Activated CD8-positive, alpha-beta memory T cell treated with anti-CD3 and anti-CD28 coated beads, Interleukin-2, amount 50 U/mL, for 1 hour (primary cell): ENCODE data around the gene SH3PXD2A.

ENCODE experiments used
- DNase-seq: peaks from one replicate; pipeline ENCODE4 v3.0.0-alpha.2; 2020; ENCODE audit errors: extremely low read depth

Gene SH3PXD2A

DNA sequence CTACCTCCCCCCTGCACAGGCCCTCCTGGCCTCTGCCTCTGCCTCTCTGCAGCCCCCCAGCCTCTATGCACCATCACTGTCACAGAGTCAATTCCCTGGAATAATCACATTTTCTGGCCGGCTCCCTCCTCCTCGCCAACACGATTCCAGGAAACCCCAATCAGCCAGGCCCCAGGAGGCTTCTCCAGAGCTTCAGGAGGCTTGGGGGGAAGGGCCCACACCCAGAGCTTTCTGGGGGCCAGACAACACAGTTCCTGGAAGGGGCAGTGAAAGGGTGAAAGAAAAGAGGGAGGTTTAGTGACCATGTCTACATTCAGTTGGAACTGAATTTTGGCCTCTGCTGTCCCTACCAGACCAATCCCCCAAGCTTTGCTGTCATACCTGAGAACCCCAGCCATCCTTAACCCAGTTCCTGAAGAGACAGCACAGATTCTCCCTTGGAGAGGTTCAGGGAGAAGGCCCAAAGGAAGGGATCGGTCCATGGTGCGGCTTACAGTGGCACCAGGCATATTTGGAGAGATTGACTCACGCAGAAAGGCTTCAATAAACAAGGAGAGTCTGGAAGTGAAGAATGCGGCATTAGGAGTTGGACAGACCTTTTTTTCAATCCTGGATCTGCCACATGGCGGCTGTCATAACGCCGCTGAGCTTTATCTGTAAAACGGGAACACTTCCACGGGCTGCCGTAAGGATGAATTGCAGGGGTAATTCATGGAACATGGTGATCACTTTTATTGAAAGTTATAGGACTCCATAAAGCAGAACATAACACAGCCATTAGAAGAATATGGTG is 272.8 kb downstream of the SH3PXD2A start:
- no peak for DNase-seq

DNA sequence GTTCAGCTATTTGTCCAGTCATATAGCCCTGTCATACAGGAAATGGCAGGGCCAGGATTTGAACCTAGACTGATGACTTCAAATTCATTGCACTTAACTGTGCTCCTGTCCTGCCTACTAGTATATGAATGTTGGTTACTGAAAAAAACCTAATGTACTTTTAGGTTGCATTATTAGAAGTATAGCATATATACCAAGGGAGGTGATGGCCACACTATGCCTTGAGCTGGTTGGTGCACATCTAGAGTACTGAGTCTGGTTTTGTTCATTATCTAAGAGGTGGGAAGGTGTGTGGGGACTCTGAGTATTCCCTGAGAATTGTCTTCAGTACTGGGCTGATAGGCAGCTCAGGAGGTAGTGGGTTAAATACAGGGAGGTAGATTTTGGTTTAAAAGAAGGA is 273.9 kb downstream of the SH3PXD2A start:
- no peak for DNase-seq

DNA sequence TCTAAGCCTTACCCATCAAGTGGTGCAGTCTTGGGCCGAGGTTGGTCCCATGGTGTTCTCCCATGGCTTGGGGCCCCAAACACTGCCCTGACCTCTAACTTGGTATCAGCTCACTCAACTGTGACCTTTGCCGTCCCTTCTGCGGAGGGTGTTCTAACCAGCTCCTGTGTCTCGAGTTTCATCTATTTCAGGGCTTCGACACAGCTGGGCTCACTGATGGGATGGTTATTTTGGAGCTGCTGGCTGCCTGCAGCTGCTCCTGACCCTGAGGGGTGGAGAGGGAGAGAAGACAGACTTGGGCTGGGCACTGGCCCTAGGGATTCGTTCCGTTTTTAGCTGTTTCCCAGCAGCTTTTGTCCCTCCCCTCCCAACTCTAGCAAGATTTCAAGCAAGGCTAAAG is 274.9 kb downstream of the SH3PXD2A start:
- no peak for DNase-seq

DNA sequence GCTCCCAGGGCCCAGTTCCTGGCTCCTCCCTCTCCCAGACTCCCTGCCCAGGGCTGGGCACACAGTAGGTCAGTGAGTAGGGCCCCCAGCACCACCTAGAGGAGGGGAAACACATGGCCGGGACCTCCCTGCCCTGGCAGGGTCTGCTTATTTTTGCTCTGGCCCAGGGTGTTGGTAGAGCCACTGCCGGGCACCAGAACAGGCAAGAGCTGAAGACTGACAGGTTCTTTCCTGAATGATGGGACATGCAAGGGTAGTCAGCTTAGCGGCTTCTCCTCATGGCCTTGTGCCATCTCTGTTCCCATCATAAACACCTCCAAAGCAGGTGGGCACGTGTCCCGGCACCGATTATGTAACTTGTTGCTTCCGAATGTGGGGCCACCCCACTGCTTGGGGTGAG is 275.4 kb downstream of the SH3PXD2A start:
- DNase-seq, result no peak

DNA sequence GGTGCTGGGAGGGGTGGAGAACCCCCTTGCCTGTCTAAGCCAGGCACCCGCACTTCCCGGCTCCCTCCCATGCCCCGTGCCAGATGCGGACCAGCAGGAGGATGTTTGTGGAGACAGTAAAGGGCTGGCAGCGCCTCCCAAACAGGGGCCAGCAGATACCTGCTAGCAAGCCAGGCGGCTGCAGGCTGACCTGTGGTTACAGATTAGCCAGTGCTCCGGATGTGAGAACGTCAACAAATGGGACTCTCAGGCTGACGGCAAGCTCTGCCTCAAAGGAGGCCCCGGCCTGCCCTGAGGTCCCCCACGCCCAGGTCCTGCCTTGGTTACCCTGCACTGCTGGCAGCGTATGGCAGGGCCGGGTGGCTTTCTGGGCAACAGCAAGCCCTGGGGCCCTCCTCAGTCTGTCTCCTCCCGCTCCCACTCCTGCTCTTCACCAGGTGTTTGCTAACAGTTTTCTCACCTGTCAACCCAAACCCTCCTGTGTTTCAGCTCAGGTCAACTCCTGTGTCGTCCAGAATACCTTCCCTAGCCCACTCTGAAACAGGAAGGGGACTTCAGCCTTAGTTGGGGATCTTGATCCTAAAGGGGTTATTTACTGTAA is 276.5 kb downstream of the SH3PXD2A start:
- DNase-seq, result no peak

DNA sequence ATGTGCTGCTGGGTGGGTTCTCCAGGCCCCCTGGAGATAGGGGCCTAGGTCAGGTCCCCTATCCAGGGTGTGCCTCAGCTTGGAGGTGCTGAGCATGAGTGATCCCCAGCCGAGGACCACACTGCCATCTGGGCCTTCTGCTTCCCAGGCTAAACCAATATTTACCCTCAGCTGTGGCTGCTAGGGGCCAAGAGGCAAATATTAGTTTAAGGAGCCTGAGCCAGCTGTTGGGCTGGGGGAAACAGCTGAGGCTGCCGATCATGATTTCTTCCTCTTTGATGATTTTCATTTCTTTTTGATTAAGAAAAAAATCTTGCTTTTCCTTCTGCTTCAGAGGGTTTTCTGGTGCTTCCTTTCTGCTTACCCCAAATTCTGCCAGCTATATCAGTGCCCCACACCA is 278.5 kb downstream of the SH3PXD2A start:
- DNase-seq, result no peak

DNA sequence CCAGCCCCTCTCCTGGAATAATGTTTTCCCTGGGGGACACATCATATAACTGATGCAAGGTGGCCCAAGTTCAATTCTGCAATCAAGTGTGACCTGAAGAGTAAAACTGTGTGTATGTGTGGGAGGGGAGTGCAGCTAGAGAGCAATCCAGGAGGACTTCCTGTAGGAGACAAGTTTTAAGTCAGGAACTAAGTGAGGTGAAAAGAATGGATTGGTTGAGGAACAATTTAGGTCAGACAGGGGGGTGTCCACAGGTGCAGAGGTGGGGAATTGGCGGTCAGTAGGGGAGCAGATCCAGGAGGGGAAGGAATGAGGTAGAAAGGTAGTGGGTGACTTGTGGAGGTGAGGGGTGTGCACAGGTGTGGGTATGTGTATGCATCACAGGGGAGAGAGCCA is 279.3 kb downstream of the SH3PXD2A start:
- no peak for DNase-seq

DNA sequence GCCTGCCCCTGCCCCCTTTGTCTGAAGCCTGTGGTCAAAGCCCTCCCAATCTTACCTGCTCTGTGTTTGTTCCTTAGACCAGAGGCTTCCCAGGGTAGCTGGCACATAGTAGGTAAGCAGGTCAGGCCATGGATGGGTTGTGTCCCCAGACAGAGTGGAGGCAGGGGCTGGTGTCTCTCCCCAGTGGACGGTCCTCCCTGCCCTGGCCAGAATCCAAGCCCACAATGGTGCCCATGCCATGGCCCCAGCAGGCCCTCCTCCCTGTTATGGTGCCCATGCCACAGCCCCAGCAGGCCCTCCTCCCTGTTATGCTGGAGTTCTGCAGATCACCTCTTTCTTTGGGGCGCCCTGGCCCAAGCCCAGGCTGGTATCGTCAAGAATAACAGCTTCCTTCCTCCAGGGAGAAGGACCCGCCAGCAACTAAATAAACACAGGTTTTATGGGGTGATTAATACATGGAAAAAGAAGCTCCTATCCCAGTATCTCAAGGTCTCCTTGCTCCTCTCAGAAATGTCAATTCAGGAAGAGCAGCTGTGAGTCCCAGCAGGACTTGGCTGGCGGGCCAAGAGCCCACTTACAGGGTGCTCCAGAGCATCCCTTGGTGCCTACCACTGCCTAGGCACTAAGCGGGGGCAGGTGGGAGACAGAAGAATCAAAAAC is 279.8 kb downstream of the SH3PXD2A start:
- DNase-seq, result no peak

DNA sequence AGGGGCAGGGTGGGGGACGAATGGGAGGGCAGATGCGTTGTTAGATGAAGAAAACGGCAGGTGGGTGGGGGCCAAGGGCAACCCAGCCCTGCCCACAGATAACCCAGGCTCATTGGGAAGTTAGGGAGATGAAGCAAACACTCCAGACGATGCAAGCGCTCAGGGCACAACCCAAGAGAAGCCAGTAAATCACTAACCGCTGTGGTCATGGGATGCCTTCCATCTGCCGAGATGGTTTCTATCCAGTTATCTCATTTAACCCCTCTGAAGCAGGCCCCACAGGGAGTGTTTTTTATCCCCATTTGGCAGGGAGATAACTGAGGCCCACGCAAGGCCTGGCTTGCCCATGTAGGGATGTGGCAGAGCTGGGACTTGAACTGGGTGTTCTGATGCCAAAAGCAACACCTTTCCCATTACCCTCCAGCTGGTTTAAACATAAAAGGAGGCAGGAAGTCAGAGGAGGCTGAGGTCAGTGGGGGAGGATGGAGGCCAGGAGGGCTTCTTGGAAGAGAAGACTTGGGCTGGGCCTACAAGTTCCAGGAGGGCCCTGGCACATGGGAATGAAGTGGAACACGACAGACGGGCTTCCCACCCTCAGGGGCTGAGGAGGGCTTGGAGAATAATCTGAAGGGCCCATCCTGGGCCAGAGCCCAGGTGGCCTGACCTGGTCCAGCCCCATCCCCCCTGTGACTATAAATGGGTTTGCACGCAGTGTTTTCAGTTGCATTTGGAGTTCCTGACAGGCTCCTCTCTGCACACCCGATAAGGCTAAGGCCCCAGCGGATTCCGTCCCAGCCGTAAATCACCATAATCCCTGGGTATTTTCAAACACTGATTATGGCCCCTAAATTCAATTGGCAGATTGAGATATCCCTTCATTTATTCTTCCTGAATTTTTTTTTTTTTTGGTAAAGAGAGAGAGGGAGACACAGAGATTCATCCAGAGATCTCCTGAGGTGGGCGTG is 281.0 kb downstream of the SH3PXD2A start:
- DNase-seq, result no peak

DNA sequence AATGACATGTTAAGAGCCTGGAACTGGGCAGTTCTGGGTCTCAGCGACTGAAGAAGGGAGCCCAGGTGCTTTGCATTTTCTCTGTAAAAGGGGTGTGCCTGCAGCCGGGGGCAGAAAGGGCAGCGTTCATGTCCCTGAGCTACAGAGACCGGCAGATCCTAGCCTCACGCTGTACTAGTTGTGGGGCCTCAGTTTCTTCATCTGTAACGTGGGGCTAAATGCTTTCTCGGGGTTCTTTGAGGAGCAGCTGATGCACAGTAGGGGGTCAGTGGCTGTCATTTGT is 282.2 kb downstream of the SH3PXD2A start:
- no peak for DNase-seq

DNA sequence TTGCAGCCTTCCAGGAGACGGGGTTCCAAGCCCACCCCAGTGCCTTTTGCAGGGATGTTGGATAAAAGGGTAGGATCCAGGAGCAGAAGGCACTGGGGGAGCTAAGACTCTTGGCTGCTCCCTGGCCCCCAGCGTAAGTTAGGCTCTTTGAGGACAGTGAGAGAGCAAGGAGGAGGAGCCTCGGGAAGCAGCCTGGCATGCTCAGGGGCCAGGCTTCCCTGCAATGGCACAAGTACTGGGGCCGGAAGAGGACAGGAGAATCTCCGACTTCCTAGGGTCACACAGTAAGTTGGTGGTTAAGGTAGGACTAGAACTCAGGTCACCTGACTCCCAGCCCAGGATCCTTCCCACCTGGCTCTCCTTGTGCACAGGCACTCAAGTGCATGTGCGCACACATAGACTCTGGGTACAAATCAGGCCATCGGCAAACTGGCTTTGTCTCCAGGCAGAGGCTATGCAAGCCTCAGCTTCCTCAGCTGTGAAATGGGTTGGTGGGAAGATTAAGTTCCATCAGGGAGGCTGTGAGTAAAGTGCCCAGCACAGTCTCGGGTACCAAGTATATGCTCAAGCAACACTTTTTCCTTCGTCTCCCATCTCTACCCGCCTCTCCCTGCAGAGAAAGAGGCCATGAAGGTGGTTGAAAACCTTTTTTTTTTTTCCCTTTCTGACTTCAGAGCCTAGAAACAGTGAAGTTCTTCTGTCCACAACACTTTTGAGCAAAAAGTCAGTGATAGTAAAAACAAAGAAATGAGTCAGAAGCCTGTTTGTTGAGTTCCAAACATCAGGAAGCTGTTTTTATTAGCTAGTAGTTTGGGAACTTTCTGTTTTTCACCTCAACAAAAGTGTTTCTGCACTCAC is 282.8 kb downstream of the SH3PXD2A start:
- DNase-seq, result no peak

DNA sequence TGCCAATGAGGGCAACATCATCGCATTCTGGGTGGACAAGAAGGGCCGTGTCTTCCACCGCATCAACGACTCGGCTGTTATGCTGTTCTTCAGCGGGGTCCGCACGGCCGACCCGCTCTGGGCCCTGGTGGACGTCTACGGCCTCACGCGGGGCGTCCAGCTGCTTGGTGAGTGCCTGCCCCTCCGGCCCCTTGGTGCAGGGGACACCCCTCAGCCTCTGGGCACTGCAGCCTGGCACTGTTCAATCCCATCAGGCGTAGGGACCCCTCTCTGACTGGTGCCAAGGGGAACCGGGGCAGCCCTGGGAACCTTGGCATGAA is 283.8 kb downstream of the SH3PXD2A start:
- no peak for DNase-seq

DNA sequence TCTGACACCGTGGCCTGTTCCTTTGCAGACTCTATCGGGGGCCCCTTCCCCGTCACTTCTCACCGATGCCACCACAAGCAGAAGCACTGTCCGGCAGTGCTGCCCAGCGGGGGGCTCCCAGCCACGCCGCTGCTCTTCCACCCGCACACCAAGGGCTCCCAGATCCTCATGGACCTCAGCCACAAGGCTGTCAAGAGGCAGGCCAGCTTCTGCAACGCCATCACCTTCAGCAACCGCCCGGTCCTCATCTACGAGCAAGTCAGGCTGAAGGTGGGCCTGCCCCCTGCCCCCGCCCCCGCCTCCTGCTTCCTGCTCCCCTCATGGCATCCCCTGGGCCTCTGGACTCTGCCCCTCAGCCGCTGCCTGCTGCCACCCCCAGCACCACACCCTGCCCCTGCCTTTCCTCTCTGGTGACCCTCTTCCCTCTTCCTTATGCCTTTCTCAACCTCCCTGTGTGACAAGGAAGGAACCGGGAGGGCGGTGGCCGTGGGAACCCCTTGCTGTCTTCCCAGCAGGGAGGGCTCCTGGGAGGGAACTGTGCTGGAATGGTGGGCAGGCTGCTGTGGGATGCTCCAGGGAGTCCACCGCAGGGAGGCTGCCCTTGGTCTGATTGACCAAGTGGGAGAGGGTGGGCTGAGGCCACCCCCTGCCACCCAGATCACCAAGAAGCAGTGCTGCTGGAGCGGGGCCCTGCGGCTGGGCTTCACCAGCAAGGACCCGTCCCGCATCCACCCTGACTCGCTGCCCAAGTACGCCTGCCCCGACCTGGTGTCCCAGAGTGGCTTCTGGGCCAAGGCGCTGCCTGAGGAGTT is 284.3 kb downstream of the SH3PXD2A start:
- DNase-seq, result no peak

DNA sequence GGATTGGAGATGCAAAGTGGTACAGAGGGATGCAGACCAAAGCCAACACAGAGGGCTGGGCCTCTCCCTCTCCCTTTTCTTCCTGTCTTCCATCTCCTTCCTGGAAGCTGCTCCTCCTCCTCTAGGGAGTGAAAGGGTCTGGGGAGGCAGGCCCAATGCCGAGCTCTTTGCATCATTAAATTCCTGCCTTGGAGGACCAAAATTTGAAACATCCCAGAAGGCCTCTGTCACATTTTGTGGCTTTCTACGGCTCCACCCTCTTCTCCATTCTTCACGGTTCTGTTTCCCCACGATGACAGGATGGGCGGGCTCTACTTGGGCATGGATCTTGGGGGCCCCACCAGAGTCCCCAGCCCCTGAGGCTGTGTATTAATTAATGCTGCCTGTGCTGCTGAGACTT is 285.5 kb downstream of the SH3PXD2A start:
- DNase-seq, result no peak

DNA sequence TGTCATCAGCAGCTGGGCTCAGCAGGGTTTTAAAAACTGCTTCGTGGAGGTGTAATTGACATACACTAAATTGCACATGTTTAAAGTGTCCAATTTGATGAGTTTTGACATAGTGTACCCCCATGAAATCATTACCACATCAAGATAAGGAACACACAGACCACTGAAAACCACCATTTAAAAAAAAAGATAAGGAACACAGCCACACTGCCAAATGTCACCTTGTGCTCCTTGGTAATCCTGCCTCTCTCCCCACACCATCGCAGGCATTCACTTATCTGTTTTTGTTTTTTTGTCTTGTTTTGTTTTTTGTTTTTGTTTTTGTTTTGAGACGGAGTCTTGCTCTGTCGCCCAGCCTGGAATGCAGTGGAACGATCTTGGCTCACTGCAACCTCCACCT is 286.9 kb downstream of the SH3PXD2A start:
- DNase-seq, result no peak

DNA sequence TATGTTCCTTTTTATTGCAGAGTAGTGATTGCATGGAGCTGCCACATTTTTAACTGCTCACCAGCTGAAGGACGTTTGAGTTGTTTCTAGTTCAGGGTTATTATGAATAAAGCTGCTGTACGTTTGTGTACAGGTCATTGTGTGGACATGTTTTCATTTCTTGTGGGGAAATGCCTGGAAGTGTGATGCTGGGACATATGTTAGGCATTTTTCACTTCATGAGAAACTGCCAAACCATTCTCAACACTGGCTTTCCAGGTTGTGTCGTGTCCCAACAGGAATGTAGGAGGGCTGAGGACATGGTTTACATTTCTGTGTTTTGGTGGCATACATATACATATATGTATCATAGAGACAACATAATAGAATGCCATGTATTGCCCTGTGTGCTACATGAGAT is 288.8 kb downstream of the SH3PXD2A start:
- DNase-seq, result no peak

DNA sequence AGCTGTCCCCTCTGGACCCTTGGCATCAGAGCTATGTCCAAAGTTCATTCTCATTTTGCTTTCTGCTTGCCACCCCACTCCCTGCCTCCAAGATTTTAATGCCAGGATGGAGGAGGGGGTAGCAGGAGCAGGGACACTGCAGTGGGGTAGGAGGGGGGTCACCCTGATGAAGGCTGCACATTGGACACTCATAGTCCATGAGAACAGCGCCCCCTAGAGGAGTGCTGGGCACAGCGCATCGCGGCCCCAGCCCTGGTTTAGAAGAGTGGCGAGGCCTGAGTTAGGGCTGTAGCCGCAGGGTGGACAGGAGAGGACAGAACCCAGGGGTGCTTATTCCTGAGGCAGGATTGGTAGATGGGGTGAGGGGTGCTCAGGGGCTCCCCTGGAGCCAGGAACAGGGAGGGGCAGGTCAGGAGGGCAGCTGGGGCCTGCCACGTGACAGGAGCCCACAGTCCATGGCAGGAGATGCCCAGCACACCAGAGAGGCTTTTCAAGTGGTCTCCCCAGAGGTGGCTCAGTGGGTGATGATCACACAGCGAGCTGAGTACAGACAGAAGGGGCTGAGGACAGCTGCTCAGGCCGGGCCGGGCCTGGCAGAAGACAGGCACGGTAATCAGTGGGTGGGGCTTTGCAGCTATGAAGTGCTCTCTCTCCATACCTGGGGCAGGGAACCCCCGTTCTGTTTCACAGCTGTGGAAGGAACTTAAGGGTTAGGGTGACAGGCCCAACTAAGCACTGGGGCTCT is 290.4 kb downstream of the SH3PXD2A start:
- DNase-seq, result no peak

DNA sequence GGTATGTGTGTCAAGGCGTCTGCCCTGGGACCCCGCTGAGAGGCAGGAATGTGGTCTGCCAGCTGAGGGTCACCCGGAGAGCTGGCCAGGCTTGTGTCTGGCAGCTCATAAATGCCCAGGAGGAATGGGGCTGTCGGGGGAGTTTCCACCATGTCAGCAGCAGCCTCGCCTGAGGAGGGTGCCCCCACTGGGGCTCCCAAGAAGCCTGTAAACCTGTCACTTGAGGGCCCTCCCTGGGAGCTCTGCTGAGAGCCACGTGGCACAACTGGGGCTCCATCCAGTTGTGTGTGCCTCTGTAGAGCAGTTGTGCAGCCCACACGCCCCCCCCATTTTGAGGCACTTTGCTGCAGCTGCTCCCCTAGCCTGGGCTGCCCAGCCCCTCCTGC is 291.3 kb downstream of the SH3PXD2A start:
- no peak for DNase-seq

DNA sequence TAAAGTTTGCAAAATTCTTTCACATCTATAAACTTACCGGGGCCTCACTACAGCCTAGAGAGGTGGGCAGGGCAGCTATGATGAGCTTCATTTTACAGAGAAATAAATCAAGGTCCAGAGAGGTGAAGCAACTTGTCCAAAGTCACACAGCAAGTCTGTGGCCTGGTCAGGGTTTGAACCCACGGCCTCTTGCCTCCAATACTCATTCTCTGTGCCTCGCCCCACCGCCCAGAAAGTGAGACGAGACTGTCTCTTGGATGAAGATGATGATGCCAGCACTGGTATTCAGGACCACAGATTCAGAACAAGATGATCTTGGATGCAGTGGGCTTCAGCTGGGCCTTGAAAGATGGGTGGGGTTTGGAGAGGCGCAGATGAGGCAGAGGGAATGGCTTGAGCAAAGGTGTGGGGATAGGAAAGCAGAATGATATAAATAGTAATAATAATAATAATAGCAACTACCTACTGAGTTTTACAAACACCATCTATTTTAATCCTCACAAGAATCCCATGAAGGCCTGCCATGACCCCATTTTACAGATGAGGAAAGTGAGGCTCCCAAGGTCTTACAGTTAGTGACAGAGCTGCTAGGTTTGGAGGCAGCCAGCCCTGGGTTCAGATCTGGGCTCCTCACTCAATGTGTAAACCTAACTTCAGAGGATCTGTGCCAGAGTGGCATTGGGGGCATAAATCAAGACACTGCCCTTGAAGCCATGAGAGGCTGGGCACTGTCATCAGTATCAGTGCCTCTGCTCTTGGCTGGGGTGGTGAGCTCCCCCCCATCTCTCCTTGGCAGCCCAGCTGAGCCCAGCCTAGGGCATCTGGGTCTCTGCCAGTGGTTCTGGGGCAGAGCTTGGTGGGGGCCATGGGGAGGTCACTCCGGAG is 291.9 kb downstream of the SH3PXD2A start:
- no peak for DNase-seq
